SJSA1 (cell line): ENCODE data around the gene SETD2. TPM values are rescaled to one million over a fixed set of nuclear protein-coding genes. Genes with fewer than 3 reads are reported as not detected.
"Not testable (repeated sequence)": the region's sequence is repeated elsewhere in the genome, so short reads cannot be mapped to it uniquely, and the experiment has no call there.

ENCODE experiments used
- DNase-seq, 2 experiments: peaks; one replicate each; pipeline ENCODE4 v3.0.0-alpha.2; 2015 to 2020; ENCODE audit warnings: low spot score in 2 of 2, low read depth in 1 of 2
- H3K27ac ChIP-seq: fragments of 250-450 bp; sonication (Bioruptor Pico); 2 replicates; pipeline ENCODE4 v1.5.1; 2020; ENCODE audit warnings: mild to moderate bottlenecking, moderate library complexity
- H3K27me3 ChIP-seq: fragments of 250-450 bp; sonication (Bioruptor Pico); replicated peaks from 2 replicates; pipeline ENCODE4 v1.5.1; 2020; ENCODE audit warnings: mild to moderate bottlenecking, moderate library complexity
- H3K36me3 ChIP-seq: fragments of 250-450 bp; sonication (Bioruptor Pico); 2 replicates; pipeline ENCODE4 v1.5.1; 2020; ENCODE audit warnings: mild to moderate bottlenecking
- H3K4me1 ChIP-seq: fragments of 250-450 bp; sonication (Bioruptor Pico); replicated peaks from 2 replicates; pipeline ENCODE4 v1.6.1; 2021; ENCODE audit warnings: mild to moderate bottlenecking
- H3K4me3 ChIP-seq: fragments of 250-450 bp; sonication (Bioruptor Pico); 2 replicates; pipeline ENCODE4 v1.5.1; 2020; ENCODE audit warnings: mild to moderate bottlenecking
- H3K9me3 ChIP-seq: fragments of 250-450 bp; sonication (Bioruptor Pico); replicated peaks from 2 replicates; pipeline ENCODE4 v1.5.1; 2020; ENCODE audit warnings: mild to moderate bottlenecking
- total RNA-seq: library from RNA; depleted of rRNA; stranded (reverse); fragments of >200 nt; shearing (Covaris generic); gene quantifications from 2 replicates; pipeline ENCODE4 v1.2.3, GENCODE V29; 2014; rRNA removed

SETD2 gene, protein sequence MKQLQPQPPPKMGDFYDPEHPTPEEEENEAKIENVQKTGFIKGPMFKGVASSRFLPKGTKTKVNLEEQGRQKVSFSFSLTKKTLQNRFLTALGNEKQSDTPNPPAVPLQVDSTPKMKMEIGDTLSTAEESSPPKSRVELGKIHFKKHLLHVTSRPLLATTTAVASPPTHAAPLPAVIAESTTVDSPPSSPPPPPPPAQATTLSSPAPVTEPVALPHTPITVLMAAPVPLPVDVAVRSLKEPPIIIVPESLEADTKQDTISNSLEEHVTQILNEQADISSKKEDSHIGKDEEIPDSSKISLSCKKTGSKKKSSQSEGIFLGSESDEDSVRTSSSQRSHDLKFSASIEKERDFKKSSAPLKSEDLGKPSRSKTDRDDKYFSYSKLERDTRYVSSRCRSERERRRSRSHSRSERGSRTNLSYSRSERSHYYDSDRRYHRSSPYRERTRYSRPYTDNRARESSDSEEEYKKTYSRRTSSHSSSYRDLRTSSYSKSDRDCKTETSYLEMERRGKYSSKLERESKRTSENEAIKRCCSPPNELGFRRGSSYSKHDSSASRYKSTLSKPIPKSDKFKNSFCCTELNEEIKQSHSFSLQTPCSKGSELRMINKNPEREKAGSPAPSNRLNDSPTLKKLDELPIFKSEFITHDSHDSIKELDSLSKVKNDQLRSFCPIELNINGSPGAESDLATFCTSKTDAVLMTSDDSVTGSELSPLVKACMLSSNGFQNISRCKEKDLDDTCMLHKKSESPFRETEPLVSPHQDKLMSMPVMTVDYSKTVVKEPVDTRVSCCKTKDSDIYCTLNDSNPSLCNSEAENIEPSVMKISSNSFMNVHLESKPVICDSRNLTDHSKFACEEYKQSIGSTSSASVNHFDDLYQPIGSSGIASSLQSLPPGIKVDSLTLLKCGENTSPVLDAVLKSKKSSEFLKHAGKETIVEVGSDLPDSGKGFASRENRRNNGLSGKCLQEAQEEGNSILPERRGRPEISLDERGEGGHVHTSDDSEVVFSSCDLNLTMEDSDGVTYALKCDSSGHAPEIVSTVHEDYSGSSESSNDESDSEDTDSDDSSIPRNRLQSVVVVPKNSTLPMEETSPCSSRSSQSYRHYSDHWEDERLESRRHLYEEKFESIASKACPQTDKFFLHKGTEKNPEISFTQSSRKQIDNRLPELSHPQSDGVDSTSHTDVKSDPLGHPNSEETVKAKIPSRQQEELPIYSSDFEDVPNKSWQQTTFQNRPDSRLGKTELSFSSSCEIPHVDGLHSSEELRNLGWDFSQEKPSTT (N-terminal part only)
- total RNA-seq: 18.9 and 22.7 TPM in 2 replicates

DNA sequence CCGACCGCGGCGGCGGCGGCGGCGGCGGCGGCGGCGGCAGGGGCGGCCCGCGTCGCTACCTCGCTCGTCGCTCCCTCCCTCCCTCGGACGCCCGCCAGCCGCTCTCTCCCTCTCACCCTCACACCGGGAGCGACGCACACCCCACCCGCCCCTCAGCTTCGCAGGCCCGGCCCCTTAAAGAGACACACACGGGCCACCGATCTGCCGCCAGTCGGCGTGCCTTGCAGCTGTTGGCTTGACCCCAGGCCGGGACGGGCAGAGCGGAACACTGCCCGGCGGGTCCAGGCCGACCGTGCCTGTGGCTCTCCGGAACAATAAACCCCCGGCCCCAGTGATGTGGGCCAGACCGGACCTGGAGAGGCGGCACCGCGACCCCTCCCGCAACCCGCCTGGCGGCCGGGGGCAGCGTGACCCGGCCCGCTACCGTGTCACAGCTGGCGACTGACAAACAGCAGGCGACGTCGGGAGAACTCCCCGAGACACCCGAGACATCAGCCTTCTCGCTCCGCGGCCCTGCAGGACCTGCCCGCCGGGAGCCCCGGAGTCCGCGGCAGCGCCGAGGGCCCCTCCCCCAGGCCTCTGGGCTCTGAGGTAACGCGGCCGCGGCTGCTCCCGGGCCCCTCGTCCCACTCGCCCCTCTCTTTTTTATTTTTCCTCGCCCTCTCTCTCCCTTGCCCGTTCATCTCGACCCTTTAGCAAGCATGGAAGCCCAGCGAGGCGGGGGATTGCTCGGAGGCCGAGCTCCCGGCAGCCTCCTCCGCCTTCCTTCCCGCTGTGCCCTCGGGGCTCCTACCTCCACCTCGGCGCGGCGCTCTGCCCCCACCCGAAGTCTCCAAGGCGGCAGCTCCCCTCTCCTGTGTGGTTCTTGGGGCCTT lies at the start of gene SETD2:
TSS of gene SETD2 (minus strand) at position 107 of the 875 bp plus-strand sequence. CDS start 189 bp downstream, outside the sequence.
- Histone ChIP-seq H3K4me1 (peaks cover 14% of the 10 kb centered on the region), H3K27me3 (no peaks in the 10 kb centered on the region), H3K36me3 (peaks cover 34% of the 10 kb centered on the region), H3K4me3 (peak within 1 kb of the TSS; percentile 100), H3K27ac (peak within 1 kb of the TSS; percentile 92), H3K9me3 (no peaks in the 10 kb centered on the region)
- peak; percentile 88 to 96 for DNase-seq

DNA sequence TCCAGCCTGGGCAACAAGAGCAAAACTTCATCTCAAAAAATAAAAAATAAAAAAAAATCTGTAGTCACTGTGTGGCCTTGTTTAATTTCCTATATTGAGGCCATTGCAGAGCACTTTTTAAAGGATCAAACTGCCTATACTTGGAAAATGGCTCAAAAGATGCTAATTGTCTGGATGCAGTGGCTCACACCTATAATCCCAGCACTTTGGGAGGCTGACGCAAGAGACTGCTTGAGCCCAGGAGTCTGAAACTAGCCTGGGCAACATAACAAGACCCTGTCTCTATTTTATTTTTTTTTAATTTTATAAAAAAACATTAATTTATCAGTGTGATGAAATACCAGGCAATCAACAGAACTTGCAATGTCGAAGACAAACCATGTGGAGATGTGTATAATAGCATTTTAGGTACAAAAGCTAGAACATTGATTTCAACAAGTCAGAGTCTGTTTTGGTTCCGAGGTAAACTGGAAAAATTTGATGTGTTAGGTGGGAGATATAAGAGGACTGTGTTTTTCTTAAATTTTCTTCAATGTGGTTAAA lies 47.0 kb upstream of the SETD2 start:
- H3K36me3 ChIP-seq: no peaks in the 10 kb centered on the region
- no peak overlapping the region for H3K27ac ChIP-seq
- DNase-seq: no peak
- no peaks in the 10 kb centered on the region for H3K27me3 ChIP-seq
- no peak overlapping the region for H3K4me3 ChIP-seq
- peaks cover 11% of the 10 kb centered on the region for H3K4me1 ChIP-seq
- H3K9me3 ChIP-seq: no peaks in the 10 kb centered on the region

DNA sequence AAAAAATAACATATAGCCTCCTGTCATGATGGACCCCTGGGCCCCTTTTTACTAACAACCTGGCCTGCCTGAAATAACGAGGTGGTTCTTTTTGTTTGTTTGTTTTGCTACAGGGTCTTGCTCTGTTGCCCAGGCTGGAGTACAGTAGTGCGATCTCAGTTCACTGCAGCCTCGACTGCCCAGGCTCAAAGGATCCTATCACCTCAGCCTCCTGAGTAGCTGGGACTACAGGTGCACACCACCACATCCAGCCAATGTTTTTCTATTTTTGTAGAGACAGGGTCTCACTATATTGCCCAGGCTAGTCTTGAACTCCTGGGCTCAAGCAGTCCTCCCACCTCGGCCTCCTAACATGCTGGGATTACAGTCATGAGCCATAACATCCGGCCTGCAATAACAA lies 42.1 kb upstream of the SETD2 start:
- not testable (repeated sequence) for H3K36me3 ChIP-seq, H3K27me3 ChIP-seq, DNase-seq, H3K27ac ChIP-seq, H3K4me1 ChIP-seq, H3K9me3 ChIP-seq, H3K4me3 ChIP-seq

DNA sequence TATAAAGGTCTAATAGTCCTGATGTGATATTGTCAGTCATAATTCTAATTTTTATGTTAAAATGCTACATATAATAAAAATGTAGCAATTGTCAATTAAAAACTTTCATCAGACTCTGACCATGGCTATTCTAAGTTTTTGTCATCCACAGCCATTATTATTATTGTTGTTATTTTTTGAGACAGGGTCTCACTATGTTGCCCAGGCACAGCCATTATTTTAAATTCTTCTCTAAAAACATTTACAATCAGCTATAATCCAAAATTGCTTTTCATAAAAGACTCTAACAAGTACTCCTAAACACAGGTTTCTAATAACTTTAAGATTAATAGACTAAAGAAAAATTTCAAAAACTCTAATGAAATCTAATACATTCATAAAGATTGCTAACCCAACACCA lies 41.0 kb upstream of the SETD2 start:
- Histone ChIP-seq H3K4me3 (no peak overlapping the region), H3K9me3 (no peaks in the 10 kb centered on the region), H3K4me1 (no peaks in the 10 kb centered on the region), H3K27me3 (no peaks in the 10 kb centered on the region), H3K27ac (no peak overlapping the region), H3K36me3 (no peaks in the 10 kb centered on the region)
- no peak for DNase-seq

DNA sequence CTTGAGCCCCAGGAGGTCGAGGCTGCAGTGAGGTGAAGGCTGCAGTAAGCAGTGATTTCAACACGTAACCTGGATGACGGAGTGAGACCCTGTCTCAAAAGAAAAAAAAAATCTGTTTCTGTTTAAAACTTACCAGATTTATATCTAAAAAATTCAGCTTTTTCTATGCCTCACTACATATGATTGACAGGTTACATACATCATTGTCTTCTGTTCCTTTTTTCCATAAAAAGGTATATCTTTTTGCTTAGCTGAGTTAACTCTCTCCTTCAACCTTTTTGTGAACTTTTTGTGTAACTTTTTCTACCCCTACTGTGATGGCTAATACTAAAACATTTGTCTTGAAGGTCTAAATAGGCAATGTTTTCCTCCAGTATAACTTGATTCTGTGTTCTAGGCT lies 38.6 kb upstream of the SETD2 start:
- H3K27me3 ChIP-seq: no peaks in the 10 kb centered on the region
- no peaks in the 10 kb centered on the region for H3K4me1 ChIP-seq
- no peak overlapping the region for H3K27ac ChIP-seq
- no peaks in the 10 kb centered on the region for H3K9me3 ChIP-seq
- no peaks in the 10 kb centered on the region for H3K36me3 ChIP-seq
- DNase-seq: no peak
- H3K4me3 ChIP-seq: no peak overlapping the region

DNA sequence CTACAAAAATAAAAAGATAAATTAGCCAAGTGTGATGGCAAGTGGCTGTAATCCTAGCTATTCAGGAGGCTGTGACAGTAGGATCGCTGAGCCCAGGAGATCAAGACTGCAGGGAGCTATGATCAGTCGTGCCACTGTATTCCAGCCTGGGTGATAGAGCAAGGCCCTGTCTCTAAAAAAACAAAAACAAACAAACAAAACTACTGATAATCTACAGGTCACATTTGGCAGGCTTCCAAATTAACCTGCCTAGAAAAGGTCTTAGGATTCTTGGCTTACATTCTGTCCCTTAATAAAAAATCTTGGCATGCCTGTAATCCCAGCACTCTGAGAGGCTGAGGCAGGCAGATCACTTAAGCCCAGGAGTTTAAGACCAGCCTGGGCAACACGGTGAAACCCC lies 33.4 kb upstream of the SETD2 start:
- DNase-seq: no peak
- Histone ChIP-seq H3K36me3 (no peaks in the 10 kb centered on the region), H3K27ac (no peak overlapping the region), H3K4me1 (no peaks in the 10 kb centered on the region), H3K4me3 (no peak overlapping the region), H3K27me3 (no peaks in the 10 kb centered on the region), H3K9me3 (no peaks in the 10 kb centered on the region)

DNA sequence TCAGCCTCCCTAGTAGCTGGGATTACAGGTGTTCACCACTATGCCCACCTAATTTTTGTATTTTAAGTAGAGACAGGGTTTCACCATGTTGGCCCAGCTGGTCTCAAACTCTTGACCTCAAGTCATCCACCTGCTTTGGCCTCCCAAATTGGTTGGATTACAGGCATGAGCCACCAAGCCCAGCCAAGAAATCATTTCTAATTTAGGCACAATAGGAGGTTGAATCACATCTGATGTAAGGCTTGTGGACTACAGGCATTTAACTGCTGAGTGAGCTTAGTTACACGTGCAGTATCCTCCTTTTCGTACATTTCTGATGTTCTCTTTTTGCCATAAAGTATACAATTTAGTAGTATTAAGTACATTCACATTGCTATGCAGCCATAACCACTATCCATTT lies 31.1 kb upstream of the SETD2 start:
- H3K4me1 ChIP-seq: no peaks in the 10 kb centered on the region
- H3K36me3 ChIP-seq: no peaks in the 10 kb centered on the region
- no peak for DNase-seq

DNA sequence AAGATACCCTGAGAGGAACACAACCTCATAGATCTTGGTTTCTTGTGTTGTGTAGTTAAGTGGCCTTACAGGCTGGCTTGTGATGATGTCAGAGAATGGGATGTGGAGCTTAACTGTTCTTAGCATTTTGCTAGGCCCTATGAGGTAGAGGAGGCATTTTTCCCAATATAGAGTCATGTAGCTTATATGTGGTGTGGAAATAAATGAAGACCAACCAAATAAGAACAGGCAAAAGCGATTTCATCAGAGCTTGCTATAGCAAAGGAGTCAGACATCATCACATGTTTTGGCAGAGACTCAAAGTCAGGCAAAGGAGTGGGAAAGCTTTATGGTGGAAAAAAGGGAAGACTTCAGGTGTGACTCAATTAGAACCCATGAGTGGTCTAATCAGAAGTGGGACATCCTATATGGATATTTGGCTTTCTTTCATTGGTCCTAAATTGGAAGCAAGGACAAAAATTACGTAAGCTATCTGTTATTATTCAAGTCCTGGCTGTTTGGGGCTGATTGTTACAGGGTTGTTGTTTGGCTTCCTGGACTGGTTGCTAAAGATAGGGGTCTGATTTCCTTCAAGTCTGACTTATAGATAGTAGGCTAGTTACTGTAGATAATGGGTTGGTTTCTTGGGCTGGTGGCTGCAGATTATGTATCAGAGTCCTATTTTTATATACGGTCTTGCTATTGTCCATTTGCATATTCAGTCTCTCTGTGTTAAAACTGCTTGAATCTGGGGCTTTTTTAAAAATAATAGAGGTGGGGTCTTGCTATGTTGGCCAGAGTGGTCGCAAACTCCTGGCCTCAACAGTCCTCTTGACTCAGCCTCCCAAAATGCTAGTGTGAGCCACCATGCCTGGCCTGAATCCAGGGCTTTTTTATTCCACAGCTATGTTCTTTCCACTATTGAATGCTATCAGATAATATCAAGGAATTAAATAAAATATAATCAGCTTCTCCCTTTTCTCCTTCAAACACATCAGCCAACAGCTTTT lies 30.3 kb upstream of the SETD2 start:
- no peak for DNase-seq
- no peaks in the 10 kb centered on the region for H3K36me3 ChIP-seq
- H3K27ac ChIP-seq: no peak overlapping the region
- H3K27me3 ChIP-seq: no peaks in the 10 kb centered on the region
- no peaks in the 10 kb centered on the region for H3K9me3 ChIP-seq
- no peaks in the 10 kb centered on the region for H3K4me1 ChIP-seq
- H3K4me3 ChIP-seq: no peak overlapping the region

More for the DNA sequence above, 31.1 kb upstream of the SETD2 start:
- Histone ChIP-seq H3K27ac (no peak overlapping the region), H3K27me3 (no peaks in the 10 kb centered on the region), H3K4me3 (no peak overlapping the region), H3K9me3 (no peaks in the 10 kb centered on the region)

DNA sequence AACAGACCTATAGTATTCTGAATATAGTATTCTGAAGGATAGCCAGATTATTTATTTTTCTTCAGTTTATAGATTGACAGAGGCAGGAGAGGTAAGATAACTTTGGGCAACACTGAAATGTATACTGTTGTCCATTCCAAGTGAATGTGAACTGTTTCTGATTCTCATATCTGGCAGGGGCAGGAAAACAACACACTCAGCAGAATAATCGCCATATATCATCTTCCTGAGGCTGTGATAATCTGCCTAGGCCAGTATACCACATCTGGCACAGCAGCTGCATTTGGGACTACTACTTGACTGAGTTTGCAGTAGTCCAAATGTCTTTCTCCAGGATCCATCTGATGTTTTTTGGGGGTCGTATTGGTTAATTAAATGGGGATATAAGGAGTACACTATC lies 22.4 kb upstream of the SETD2 start:
- H3K4me1 ChIP-seq: no peaks in the 10 kb centered on the region
- H3K9me3 ChIP-seq: no peaks in the 10 kb centered on the region
- H3K4me3 ChIP-seq: no peak overlapping the region
- H3K27me3 ChIP-seq: no peaks in the 10 kb centered on the region
- DNase-seq: no peak
- H3K36me3 ChIP-seq: no peaks in the 10 kb centered on the region
- no peak overlapping the region for H3K27ac ChIP-seq

DNA sequence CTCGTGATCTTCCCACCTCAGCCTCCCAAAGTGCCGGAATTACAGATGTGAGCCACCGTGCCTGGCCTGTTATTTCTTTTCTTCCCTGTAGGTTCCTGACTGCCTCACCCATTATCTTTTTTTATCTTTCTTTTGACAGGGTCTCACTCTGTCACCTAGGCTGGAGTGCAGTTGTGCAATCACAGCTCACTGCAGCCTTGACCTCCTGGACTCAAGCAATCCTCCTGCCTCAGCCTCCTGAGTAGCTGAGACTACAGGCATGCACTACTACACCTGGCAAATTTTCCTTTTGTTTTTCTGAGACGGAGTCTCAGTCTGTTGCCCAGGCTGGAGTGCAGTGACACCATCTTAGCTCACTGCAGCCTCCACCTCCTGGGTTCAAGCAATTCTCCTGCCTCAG lies 17.8 kb upstream of the SETD2 start:
- DNase-seq, H3K36me3 ChIP-seq, H3K27ac ChIP-seq, H3K4me3 ChIP-seq, H3K9me3 ChIP-seq, H3K27me3 ChIP-seq, H3K4me1 ChIP-seq: not testable (repeated sequence)

DNA sequence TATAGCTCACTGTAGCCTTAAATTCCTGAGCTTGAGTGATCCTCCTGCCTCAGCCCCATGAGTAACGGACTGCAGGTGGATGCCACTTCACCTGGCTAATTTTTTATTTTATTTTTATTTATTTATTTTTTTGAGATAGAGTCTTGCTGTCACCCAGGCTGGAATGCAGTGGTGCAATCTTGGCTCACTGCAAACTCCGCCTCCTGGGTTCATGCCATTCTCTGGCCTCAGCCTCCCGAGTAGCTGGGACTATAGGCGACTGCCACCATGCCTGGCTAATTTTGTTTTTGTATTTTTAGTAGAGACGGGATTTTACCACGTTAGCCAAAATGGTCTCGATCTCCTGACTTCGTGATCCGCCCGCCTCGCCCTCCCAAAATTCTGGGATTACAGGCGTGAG lies 16.1 kb upstream of the SETD2 start:
- H3K27me3 ChIP-seq, DNase-seq, H3K27ac ChIP-seq, H3K4me1 ChIP-seq, H3K4me3 ChIP-seq, H3K36me3 ChIP-seq, H3K9me3 ChIP-seq: not testable (repeated sequence)

DNA sequence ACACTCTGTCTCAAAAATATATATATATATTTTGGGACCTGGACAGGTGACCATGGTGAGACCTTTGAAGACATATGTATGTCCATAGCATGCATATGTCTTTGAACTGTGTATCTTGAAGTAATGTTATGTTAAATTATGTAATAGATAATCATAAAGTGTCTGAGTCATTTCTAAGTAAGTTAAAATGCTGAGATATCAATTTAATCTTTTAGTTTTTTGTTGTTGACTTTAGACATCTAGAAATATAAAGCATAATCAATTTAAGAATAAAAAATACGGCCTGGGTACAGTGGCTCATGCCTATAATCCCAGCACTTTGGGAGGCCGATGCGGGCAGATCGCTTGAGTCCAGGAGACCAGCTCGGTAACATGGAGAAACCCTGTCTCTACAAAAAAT lies 12.7 kb upstream of the SETD2 start:
- Histone ChIP-seq H3K27ac (no peak overlapping the region), H3K27me3 (no peaks in the 10 kb centered on the region), H3K9me3 (no peaks in the 10 kb centered on the region), H3K4me3 (no peak overlapping the region), H3K4me1 (no peaks in the 10 kb centered on the region), H3K36me3 (0 out of 2 replicates have a peak, but pooled peaks cover 2% of the 10 kb centered on the region)
- DNase-seq: no peak
